Kidney glomerular epithelial cell (primary cell): ENCODE data around the gene IKBIP.
"Not testable (repeated sequence)": the region's sequence is repeated elsewhere in the genome, so short reads cannot be mapped to it uniquely, and the experiment has no call there.

Experiments used
- DNase-seq: peaks from one replicate; lab custom pipeline; 2025; lab: John Stamatoyannopoulos, UW

IKBIP gene

GRCh38 chr12:98635657-98636323, 8.8 kb downstream of the IKBIP start:
- DNase-seq: peak; percentile 78

- DNase-seq: no peak
Measured at GRCh38 chr12:98618952-98619351, 25.6 kb downstream of the IKBIP start.

GRCh38 chr12:98612696-98613334, 31.8 kb downstream of the IKBIP start:
- no peak for DNase-seq

- DNase-seq: no peak
Measured at GRCh38 chr12:98610596-98610995, 34.0 kb downstream of the IKBIP start.

GRCh38 chr12:98606359-98606988, 38.1 kb downstream of the IKBIP start:
- no peak for DNase-seq

GRCh38 chr12:98601924-98602323, 42.7 kb downstream of the IKBIP start:
- DNase-seq: no peak

GRCh38 chr12:98597313-98597712, 47.3 kb downstream of the IKBIP start:
- not testable (repeated sequence) for DNase-seq

- peak; percentile 65 for DNase-seq
Measured at GRCh38 chr12:98595243-98595988, 49.2 kb downstream of the IKBIP start.

- no peak for DNase-seq
Measured at GRCh38 chr12:98594050-98594835, 50.3 kb downstream of the IKBIP start.

GRCh38 chr12:98593351-98594049, 51.1 kb downstream of the IKBIP start, which contains the start of gene SLC25A3:
Gene SLC25A3 (plus strand): TSS chr12:98593686. CDS start chr12:98593979, 293 bp downstream.
- peak; percentile 97 for DNase-seq

- DNase-seq: no peak
Measured at GRCh38 chr12:98592825-98593322, 51.7 kb downstream of the IKBIP start.

GRCh38 chr12:98591209-98591608, 53.4 kb downstream of the IKBIP start:
- no peak for DNase-seq

GRCh38 chr12:98587084-98587483, 57.5 kb downstream of the IKBIP start:
- no peak for DNase-seq

- no peak for DNase-seq
Measured at GRCh38 chr12:98582093-98582492, 62.5 kb downstream of the IKBIP start.

- DNase-seq: no peak
Measured at GRCh38 chr12:98581101-98581500, 63.5 kb downstream of the IKBIP start.

- DNase-seq: no peak
Measured at GRCh38 chr12:98580695-98581094, 63.9 kb downstream of the IKBIP start.

- DNase-seq: no peak
Measured at GRCh38 chr12:98579835-98580234, 64.8 kb downstream of the IKBIP start.

GRCh38 chr12:98579347-98579746, 65.2 kb downstream of the IKBIP start:
- DNase-seq: no peak

GRCh38 chr12:98578821-98579220, 65.8 kb downstream of the IKBIP start:
- peak; percentile 33 for DNase-seq

GRCh38 chr12:98578392-98578791, 66.2 kb downstream of the IKBIP start:
- no peak for DNase-seq

GRCh38 chr12:98576795-98577194, 67.8 kb downstream of the IKBIP start:
- DNase-seq: not testable (repeated sequence)
